GM21528 (cell line): Measurements from ENCODE around the gene PLPP3.
A peak's percentile ranks its signal among the peaks of the same experiment; 100 is the strongest.

Experiments
- ATAC-seq: cut with Tn5 transposase; IDR thresholded peaks from one replicate; pipeline ENCODE4 v1.9.1; 2021; ENCODE audit warnings: mild to moderate bottlenecking, moderate library complexity; ENCODE audit not compliant: unreplicated experiment, low FRiP score

PLPP3 gene

GRCh38 chr1:56472860-56473259 lies 106.5 kb downstream of the PLPP3 start:
- peak; percentile 85 for ATAC-seq

- no peak for ATAC-seq
These were observed 109.6 kb downstream of the PLPP3 start for GRCh38 chr1:56469640-56470371.

- ATAC-seq = no peak
These were observed 110.8 kb downstream of the PLPP3 start for GRCh38 chr1:56468518-56468917.

- ATAC-seq = no peak
These were observed 112.8 kb downstream of the PLPP3 start for GRCh38 chr1:56466538-56466937.

GRCh38 chr1:56464294-56464693 lies 115.1 kb downstream of the PLPP3 start:
- ATAC-seq = no peak

- no peak for ATAC-seq
These were observed 116.0 kb downstream of the PLPP3 start for GRCh38 chr1:56463376-56463775.

GRCh38 chr1:56462209-56462608 lies 117.2 kb downstream of the PLPP3 start:
- no peak for ATAC-seq

- no peak for ATAC-seq
These were observed 117.9 kb downstream of the PLPP3 start for GRCh38 chr1:56461158-56462127.

GRCh38 chr1:56459260-56459659 lies 120.1 kb downstream of the PLPP3 start:
- ATAC-seq = no peak

- no peak for ATAC-seq
These were observed 121.5 kb downstream of the PLPP3 start for GRCh38 chr1:56457756-56458375.

- ATAC-seq = no peak
These were observed 122.8 kb downstream of the PLPP3 start for GRCh38 chr1:56456435-56457101.

GRCh38 chr1:56453417-56454078 lies 125.8 kb downstream of the PLPP3 start:
- no peak for ATAC-seq

- no peak for ATAC-seq
These were observed 126.3 kb downstream of the PLPP3 start for GRCh38 chr1:56453016-56453415.

GRCh38 chr1:56452027-56453011 lies 127.0 kb downstream of the PLPP3 start:
- no peak for ATAC-seq

GRCh38 chr1:56451491-56451890 lies 127.9 kb downstream of the PLPP3 start:
- ATAC-seq = no peak

- ATAC-seq = no peak
These were observed 129.2 kb downstream of the PLPP3 start for GRCh38 chr1:56450004-56450666.

- ATAC-seq = no peak
These were observed 130.6 kb downstream of the PLPP3 start for GRCh38 chr1:56448529-56449300.

- no peak for ATAC-seq
These were observed 131.5 kb downstream of the PLPP3 start for GRCh38 chr1:56447823-56448222.
